Omental fat pad (tissue), 4 donors: ENCODE data around the gene DRAP1. TPM values are rescaled to one million over a fixed set of nuclear protein-coding genes. Genes with fewer than 3 reads are reported as not detected.

Experiments used
- ATAC-seq: fragments of 150-250 bp; one replicate; pipeline ENCODE4 v1.9.1; 2016; ENCODE audit warnings: mild to moderate bottlenecking, moderate library complexity; ENCODE audit not compliant: low FRiP score
- DNase-seq: peaks from one replicate; pipeline ENCODE4 v3.0.0-alpha.2; 2019; ENCODE audit warnings: low spot score
- CTCF ChIP-seq, 3 donors: fragments of 450-650 bp; IDR thresholded peaks; one replicate each; pipeline ENCODE4 v1.5.1; 2016 to 2017; ENCODE audit warnings: antibody characterized with exemption in 3 of 3, mild to moderate bottlenecking in 3 of 3, moderate library complexity in 2 of 3
- total RNA-seq, 4 donors: library from RNA; depleted of rRNA; stranded (reverse); fragments of >200 nt; gene quantifications; one replicate each; pipeline ENCODE4 v1.1.0, GENCODE V29; 2016

DRAP1 gene
- total RNA-seq, 4 donors from 2014 or later: 53.0 to 88.6 (median 72.5) TPM

GRCh38 chr11:65895482-65895981, 23.7 kb upstream of the DRAP1 start:
- ATAC-seq (no peak), DNase-seq (no peak)
- TF ChIP-seq CTCF (IDR thresholded peaks at IDR 0.05): no peak

- ATAC-seq (no peak), DNase-seq (no peak)
- no peak for TF ChIP-seq CTCF (IDR thresholded peaks at IDR 0.05)
Observed at GRCh38 chr11:65896034-65896999, 22.9 kb upstream of the DRAP1 start.

GRCh38 chr11:65897020-65897471, 22.2 kb upstream of the DRAP1 start:
- DNase-seq: no peak
- TF ChIP-seq CTCF (IDR thresholded peaks at IDR 0.05): no peak
- no peak for ATAC-seq

GRCh38 chr11:65898656-65899355, 20.4 kb upstream of the DRAP1 start:
- no peak for ATAC-seq
- no peak for DNase-seq
- no peak for TF ChIP-seq CTCF (IDR thresholded peaks at IDR 0.05)

GRCh38 chr11:65899356-65900124, 19.7 kb upstream of the DRAP1 start:
- TF ChIP-seq CTCF (IDR thresholded peaks at IDR 0.05): no peak
- ATAC-seq (peak; percentile 44), DNase-seq (no peak)

GRCh38 chr11:65900125-65900898, 18.9 kb upstream of the DRAP1 start, which contains the start of gene FOSL1:
TSS of gene FOSL1 (minus strand) at chr11:65900388. CDS start at chr11:65900339, 49 bp downstream.
- ATAC-seq (peak; percentile 95), DNase-seq (peak; percentile 86)
- no peak for TF ChIP-seq CTCF (IDR thresholded peaks at IDR 0.05)
